Upper lobe of right lung (tissue), 1 donor: Measurements from ENCODE around the gene TUBA3E. TPM values are rescaled to one million over a fixed set of nuclear protein-coding genes. Genes with fewer than 3 reads are reported as not detected.
"Not testable (repeated sequence)": the region's sequence is repeated elsewhere in the genome, so short reads cannot be mapped to it uniquely, and the experiment has no call there.

Experiments used
- ATAC-seq: fragments of 200-7000 bp; cut with Tn5 transposase; one replicate; pipeline ENCODE4 v1.9.1; 2020; ENCODE audit warnings: mild to moderate bottlenecking, moderate library complexity
- DNase-seq: peaks from one replicate; pipeline ENCODE4 v3.0.0-alpha.2; 2020
- H3K27ac ChIP-seq: fragments of 200-600 bp; one replicate; pipeline ENCODE4 v1.8.0; 2022
- H3K27me3 ChIP-seq: fragments of 200-600 bp; one replicate; pipeline ENCODE4 v1.8.0; 2022; ENCODE audit warnings: mild to moderate bottlenecking
- H3K36me3 ChIP-seq: fragments of 200-600 bp; one replicate; pipeline ENCODE4 v1.8.0; 2022
- H3K4me1 ChIP-seq: fragments of 200-600 bp; one replicate; pipeline ENCODE4 v1.8.0; 2022
- H3K4me3 ChIP-seq: fragments of 200-600 bp; one replicate; pipeline ENCODE4 v1.8.0; 2022; ENCODE audit warnings: mild to moderate bottlenecking
- H3K9me3 ChIP-seq: fragments of 200-600 bp; one replicate; pipeline ENCODE4 v1.8.0; 2022
- CTCF ChIP-seq: fragments of 200-600 bp; IDR thresholded peaks from one replicate; pipeline ENCODE4 v1.8.0; 2022; ENCODE audit warnings: antibody characterized with exemption
- intact Hi-C: fragments of 100-400 bp; cut with DNase I; formaldehyde crosslinking; loops from one replicate; pipeline ENCODE4 v1.11.0; 2022
- long read RNA-seq: library from polyadenylated mRNA; unstranded; transcript quantifications from one replicate; pipeline ENCODE4 v2.0.0, GENCODE V29; 2021
- total RNA-seq: library from RNA; stranded (reverse); fragmentation: NEBNext Ultra II Directional; extraction: Animal tissue kit (Norgen Biotek cat#: 25700); gene quantifications from one replicate; pipeline ENCODE4 v1.2.1, GENCODE V29; 2021
- donor health status: DM: no; HTN: yes; CAD: no; lungs with severe emphysema.

The TUBA3E gene
- total RNA-seq, result not detected
- long read RNA-seq, result 0 reads

GRCh38 chr2:130198343-130198742 lies at the start of gene TUBA3E:
TSS of gene TUBA3E (minus strand) at chr2:130198439. CDS start at chr2:130198360, 79 bp downstream.
- H3K36me3 ChIP-seq, result no peaks in the 10 kb centered on the region
- no peak for TF ChIP-seq CTCF
- ATAC-seq (no peak), DNase-seq (no peak)
- H3K27me3 ChIP-seq, result no peaks in the 10 kb centered on the region
- intact Hi-C loops, result no loop called here
- no peak within 1 kb of the TSS for H3K4me3 ChIP-seq
- no peak within 1 kb of the TSS for H3K27ac ChIP-seq
- H3K9me3 ChIP-seq, result no peaks in the 10 kb centered on the region
- H3K4me1 ChIP-seq, result no peaks in the 10 kb centered on the region

GRCh38 chr2:130246430-130246829 lies 48.2 kb upstream of the TUBA3E start:
- ATAC-seq, result no peak
- intact Hi-C loops, result no loop called here
- no peak overlapping the region for H3K27ac ChIP-seq

GRCh38 chr2:130245976-130246375 lies 47.7 kb upstream of the TUBA3E start:
- Histone ChIP-seq H3K4me3 (no peak overlapping the region), H3K27ac (no peak overlapping the region), H3K9me3 (no peaks in the 10 kb centered on the region), H3K36me3 (no peaks in the 10 kb centered on the region), H3K4me1 (no peaks in the 10 kb centered on the region), H3K27me3 (no peaks in the 10 kb centered on the region)
- no peak for TF ChIP-seq CTCF
- intact Hi-C loops, result no loop called here
- no peak for ATAC-seq
- DNase-seq, result no peak

More at GRCh38 chr2:130246430-130246829, 48.2 kb upstream of the TUBA3E start:
- no peak for DNase-seq
- H3K4me1 ChIP-seq, result no peaks in the 10 kb centered on the region
- H3K4me3 ChIP-seq, result no peak overlapping the region
- H3K36me3 ChIP-seq, result no peaks in the 10 kb centered on the region
- TF ChIP-seq CTCF, result no peak
- no peaks in the 10 kb centered on the region for H3K9me3 ChIP-seq
- H3K27me3 ChIP-seq, result no peaks in the 10 kb centered on the region

- Histone ChIP-seq H3K27me3 (no peaks in the 10 kb centered on the region), H3K4me3 (no peak overlapping the region), H3K4me1 (no peaks in the 10 kb centered on the region), H3K27ac (no peak overlapping the region), H3K36me3 (no peaks in the 10 kb centered on the region), H3K9me3 (no peaks in the 10 kb centered on the region)
- DNase-seq, result no peak
- no peak for TF ChIP-seq CTCF
- intact Hi-C loops, result no loop called here
- no peak for ATAC-seq
Observed at GRCh38 chr2:130243359-130243758, 45.1 kb upstream of the TUBA3E start.

- intact Hi-C loops, result no loop called here
Observed at GRCh38 chr2:130241041-130241707, 42.9 kb upstream of the TUBA3E start.

DNA sequence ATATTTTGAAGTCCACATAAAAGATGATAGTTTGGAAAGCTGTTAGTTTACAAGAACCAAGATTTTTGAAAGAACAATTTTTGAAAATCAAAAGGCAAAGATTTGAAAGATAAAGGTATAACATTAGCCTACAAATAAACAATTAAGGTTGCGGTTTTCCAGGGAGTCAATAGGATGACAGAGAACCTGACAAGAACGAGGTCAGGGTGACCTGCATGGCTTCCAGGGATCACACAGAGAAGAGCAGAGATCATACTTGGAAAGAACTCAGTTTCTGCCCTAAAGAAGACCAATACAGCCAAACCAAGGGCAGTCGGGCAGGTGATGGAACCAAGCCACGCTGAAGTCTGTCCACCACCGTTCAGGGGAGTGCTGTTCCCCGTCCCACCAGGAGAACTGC lies 41.3 kb upstream of the TUBA3E start:
- H3K36me3 ChIP-seq, H3K4me1 ChIP-seq, H3K9me3 ChIP-seq, ATAC-seq, H3K4me3 ChIP-seq, intact Hi-C loops, DNase-seq, H3K27ac ChIP-seq, H3K27me3 ChIP-seq: not testable (repeated sequence)

More at GRCh38 chr2:130241041-130241707, 42.9 kb upstream of the TUBA3E start:
- Histone ChIP-seq H3K27ac (no peak overlapping the region), H3K9me3 (no peaks in the 10 kb centered on the region), H3K4me3 (no peak overlapping the region), H3K36me3 (no peaks in the 10 kb centered on the region), H3K4me1 (no peaks in the 10 kb centered on the region), H3K27me3 (no peaks in the 10 kb centered on the region)
- DNase-seq (no peak), ATAC-seq (no peak)
- TF ChIP-seq CTCF, result no peak

DNA sequence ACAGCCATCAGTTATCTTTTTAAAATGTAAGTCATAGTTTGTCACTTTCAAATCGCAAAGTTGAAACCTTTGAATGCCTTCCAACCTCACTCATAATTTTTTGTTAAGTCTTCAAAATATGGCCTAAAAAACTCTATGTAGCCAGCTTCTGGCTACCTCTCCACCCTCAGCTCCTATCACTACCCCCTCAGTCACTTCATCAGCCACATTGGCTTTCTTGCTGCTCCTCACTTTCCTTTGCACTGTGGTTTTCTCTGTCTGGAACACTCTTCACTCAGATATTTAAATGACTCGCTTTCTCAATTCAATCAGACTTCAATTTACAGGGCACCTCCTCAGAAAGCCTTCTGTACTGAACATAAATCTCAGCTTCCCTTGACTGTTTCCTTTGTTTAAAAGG lies 34.8 kb upstream of the TUBA3E start:
- H3K9me3 ChIP-seq, DNase-seq, H3K4me3 ChIP-seq, ATAC-seq, intact Hi-C loops, H3K27me3 ChIP-seq, H3K36me3 ChIP-seq, H3K27ac ChIP-seq, H3K4me1 ChIP-seq: not testable (repeated sequence)
